Measurements from ENCODE around the gene PRKRA. TPM values are rescaled to one million over a fixed set of nuclear protein-coding genes. Genes with fewer than 3 reads are reported as not detected.

Gene PRKRA
- total and polyA plus RNA-seq, 9 of the 15 experiments (the other 6 are each of a cell fraction or from before 2014, with no cell fraction given): 14.1 to 78.1 (median 52.3) TPM

DNA sequence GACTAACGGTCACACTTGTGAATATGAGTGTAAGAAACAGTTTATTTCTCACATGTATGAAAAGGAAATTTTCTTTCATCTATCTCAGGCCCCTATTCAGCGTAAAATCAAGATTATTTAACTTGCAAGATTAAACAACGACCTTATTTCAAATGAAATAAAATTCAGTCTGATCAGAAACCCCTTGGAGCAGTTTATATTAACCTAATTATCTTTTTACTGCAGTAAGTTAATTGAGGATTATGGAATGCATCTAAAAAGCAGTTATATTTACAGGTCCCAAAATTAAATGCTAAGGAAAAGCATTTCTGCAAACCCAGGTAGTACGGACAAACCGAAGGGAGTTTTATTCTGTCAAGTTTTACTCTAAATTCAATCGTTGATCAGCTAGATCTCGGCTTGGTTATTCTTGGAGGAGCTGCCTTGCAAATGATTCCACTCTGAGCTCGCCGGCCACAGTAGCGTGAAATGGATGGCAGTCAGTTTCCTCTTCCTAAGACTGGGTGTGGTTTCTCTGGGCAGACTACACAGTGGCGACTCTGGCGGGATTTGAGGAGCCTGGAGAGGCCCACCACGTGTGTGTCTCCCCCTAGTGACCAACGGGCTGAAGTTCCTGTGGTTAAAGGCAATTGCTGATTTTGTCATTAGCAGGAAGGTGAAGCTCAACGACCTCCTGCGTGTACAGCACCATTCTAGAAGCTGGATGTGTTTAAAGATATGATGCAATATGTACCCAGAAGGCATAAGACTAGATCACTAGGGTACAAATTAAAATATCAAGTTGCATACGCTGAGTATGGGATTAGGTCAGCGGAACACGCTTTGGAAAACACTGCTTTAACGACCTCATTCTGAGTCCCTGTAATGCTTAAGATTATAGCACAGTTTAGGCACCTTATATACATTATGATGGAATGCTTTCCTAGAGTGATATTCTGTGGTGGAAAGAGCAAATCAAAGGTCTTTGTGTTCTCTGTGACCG, 36.4 kb downstream of the PRKRA start (continued):
- no peak; the same call in 1 of the 2 replicates for TF ChIP-seq STAG1 (CRISPR knock-in tag; IDR thresholded peaks at IDR 0.05; ENCODE audit: borderline replicate concordance)
- TF ChIP-seq NFXL1 (CRISPR knock-in tag; IDR thresholded peaks at IDR 0.05): no peak
- TF ChIP-seq, protein P1, sequence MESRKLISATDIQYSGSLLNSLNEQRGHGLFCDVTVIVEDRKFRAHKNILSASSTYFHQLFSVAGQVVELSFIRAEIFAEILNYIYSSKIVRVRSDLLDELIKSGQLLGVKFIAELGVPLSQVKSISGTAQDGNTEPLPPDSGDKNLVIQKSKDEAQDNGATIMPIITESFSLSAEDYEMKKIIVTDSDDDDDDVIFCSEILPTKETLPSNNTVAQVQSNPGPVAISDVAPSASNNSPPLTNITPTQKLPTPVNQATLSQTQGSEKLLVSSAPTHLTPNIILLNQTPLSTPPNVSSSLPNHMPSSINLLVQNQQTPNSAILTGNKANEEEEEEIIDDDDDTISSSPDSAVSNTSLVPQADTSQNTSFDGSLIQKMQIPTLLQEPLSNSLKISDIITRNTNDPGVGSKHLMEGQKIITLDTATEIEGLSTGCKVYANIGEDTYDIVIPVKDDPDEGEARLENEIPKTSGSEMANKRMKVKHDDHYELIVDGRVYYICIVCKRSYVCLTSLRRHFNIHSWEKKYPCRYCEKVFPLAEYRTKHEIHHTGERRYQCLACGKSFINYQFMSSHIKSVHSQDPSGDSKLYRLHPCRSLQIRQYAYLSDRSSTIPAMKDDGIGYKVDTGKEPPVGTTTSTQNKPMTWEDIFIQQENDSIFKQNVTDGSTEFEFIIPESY (CRISPR knock-in tag; IDR thresholded peaks at IDR 0.05): peak; percentile 88
- TF ChIP-seq ZBED1 (IDR thresholded peaks at IDR 0.05): 0 out of 2 replicates have a peak, but pooled peaks have one; percentile 59
- TF ChIP-seq, protein P2, sequence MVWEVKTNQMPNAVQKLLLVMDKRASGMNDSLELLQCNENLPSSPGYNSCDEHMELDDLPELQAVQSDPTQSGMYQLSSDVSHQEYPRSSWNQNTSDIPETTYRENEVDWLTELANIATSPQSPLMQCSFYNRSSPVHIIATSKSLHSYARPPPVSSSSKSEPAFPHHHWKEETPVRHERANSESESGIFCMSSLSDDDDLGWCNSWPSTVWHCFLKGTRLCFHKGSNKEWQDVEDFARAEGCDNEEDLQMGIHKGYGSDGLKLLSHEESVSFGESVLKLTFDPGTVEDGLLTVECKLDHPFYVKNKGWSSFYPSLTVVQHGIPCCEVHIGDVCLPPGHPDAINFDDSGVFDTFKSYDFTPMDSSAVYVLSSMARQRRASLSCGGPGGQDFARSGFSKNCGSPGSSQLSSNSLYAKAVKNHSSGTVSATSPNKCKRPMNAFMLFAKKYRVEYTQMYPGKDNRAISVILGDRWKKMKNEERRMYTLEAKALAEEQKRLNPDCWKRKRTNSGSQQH (CRISPR knock-in tag; IDR thresholded peaks at IDR 0.05): no peak
- peak; percentile 31; the same call in 1 of the 2 replicates for TF ChIP-seq ZNF175 (CRISPR knock-in tag; IDR thresholded peaks at IDR 0.05; ENCODE audit: low read depth)
- TF ChIP-seq, protein P3, sequence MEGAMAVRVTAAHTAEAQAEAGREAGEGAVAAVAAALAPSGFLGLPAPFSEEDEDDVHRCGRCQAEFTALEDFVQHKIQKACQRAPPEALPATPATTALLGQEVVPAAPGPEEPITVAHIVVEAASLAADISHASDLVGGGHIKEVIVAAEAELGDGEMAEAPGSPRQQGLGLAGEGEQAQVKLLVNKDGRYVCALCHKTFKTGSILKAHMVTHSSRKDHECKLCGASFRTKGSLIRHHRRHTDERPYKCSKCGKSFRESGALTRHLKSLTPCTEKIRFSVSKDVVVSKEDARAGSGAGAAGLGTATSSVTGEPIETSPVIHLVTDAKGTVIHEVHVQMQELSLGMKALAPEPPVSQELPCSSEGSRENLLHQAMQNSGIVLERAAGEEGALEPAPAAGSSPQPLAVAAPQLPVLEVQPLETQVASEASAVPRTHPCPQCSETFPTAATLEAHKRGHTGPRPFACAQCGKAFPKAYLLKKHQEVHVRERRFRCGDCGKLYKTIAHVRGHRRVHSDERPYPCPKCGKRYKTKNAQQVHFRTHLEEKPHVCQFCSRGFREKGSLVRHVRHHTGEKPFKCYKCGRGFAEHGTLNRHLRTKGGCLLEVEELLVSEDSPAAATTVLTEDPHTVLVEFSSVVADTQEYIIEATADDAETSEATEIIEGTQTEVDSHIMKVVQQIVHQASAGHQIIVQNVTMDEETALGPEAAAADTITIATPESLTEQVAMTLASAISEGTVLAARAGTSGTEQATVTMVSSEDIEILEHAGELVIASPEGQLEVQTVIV (CRISPR knock-in tag; IDR thresholded peaks at IDR 0.05; ENCODE audit: borderline replicate concordance): no peak; the same call in 1 of the 2 replicates
- no peak for TF ChIP-seq EWSR1 (IDR thresholded peaks at IDR 0.05; ENCODE audit: borderline replicate concordance, low read depth, partially characterized antibody)
- no peak for TF ChIP-seq RBM14 (IDR thresholded peaks at IDR 0.05; ENCODE audit: borderline replicate concordance, insufficient read depth, low read depth, low read length)
- TF ChIP-seq, protein P4, sequence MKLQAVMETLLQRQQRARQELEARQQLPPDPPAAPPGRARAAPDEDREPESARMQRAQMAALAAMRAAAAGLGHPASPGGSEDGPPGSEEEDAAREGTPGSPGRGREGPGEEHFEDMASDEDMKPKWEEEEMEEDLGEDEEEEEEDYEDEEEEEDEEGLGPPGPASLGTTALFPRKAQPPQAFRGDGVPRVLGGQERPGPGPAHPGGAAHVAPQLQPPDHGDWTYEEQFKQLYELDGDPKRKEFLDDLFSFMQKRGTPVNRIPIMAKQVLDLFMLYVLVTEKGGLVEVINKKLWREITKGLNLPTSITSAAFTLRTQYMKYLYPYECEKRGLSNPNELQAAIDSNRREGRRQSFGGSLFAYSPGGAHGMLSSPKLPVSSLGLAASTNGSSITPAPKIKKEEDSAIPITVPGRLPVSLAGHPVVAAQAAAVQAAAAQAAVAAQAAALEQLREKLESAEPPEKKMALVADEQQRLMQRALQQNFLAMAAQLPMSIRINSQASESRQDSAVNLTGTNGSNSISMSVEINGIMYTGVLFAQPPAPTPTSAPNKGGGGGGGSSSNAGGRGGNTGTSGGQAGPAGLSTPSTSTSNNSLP (IDR thresholded peaks at IDR 0.05; ENCODE audit: borderline replicate concordance, low read depth, low read length): peak; percentile 83; the same call in 1 of the 2 replicates
- no peak for TF ChIP-seq TAF15 (IDR thresholded peaks at IDR 0.05; ENCODE audit: low read depth, low read length)
- TF ChIP-seq, protein P5, sequence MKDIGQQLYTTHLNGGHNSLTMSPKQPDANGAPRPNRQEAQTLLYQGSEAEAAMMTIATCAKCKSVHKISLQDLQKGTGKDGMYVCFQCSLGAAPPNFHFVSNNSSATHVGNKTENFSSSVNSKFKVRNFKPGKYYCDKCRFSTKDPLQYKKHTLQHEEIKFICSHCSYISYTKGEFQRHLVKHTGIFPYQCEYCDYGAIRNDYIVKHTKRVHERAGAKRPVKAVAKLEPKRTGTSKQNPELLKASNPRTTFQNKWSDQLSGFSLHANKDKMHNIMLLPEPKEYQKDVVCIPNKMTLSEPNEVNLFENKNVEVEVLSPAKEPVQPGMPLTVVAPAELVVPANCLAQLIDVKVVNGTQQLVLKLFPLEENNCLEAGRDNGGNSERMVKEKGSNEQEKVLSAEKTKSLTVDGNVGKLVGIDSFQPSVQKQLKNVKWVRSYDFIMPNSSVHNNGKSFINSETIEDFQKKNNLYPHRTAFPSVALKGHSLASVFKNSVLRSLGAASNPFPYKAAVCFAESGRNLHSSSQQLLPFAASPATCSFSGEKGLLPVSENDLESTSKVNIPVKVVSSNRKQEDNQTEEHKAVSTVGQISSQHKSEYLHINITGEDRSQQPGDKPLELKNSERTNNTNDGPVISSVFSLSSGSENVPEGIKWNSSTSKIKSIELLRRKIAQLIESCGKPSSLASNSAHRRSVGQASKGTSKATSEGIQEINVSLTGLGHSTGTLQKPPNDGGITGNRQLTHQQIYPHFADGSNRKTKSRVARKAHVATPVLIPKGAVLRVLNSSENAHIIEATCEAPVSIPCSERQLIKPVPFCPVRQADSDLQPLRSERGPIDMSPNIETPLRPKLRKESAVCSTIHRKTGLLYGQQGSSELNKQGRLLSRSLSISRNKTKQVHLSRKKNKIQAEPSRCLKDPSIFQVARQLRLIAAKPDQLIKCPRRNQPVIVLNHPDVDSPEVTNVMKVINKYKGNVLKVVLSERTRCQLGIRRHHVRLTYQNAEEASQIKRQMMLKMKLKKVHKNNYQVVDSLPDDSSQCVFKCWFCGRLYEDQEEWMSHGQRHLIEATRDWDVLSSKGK (CRISPR knock-in tag; IDR thresholded peaks at IDR 0.05): no peak

Measured in K562 (cell line).